HepG2 (cell line): ENCODE data around the gene IGFLR1. TPM values are rescaled to one million over a fixed set of nuclear protein-coding genes. Genes with fewer than 3 reads are reported as not detected.

ENCODE experiments used
- ATF1 ChIP-seq: IDR thresholded peaks from 2 replicates; pipeline ENCODE4 v1.6.1; 2016; ENCODE audit warnings: mild to moderate bottlenecking, control low read depth
- CHCHD3 ChIP-seq: sonication (generic); formaldehyde crosslinking; IDR thresholded peaks from 2 replicates; pipeline ENCODE4 v1.8.0; 2022; ENCODE audit warnings: mild to moderate bottlenecking, missing genetic modification reagents, moderate library complexity
- HOXA9 ChIP-seq: sonication (generic); formaldehyde crosslinking; IDR thresholded peaks from 2 replicates; pipeline ENCODE4 v1.8.1; 2022; ENCODE audit warnings: missing genetic modification reagents, mild to moderate bottlenecking, moderate library complexity, borderline replicate concordance
- MNT ChIP-seq: fragments of 450-650 bp; IDR thresholded peaks from 2 replicates; pipeline ENCODE4 v1.6.1; 2016
- NFYB ChIP-seq: sonication (generic); formaldehyde crosslinking; IDR thresholded peaks from 2 replicates; pipeline ENCODE4 v1.4.0; 2020; ENCODE audit warnings: missing genetic modification reagents
- NR2F1 ChIP-seq, 2 experiments: fragments of 450-650 bp in 1 of 2; formaldehyde crosslinking in 1 of 2; IDR thresholded peaks; 2 replicates each; pipeline versions ENCODE4 v1.5.0 to v1.6.1; 2016 to 2020; ENCODE audit warnings: mild to moderate bottlenecking in 1 of 2, missing compliant biosample characterization in 1 of 2, missing genetic modification reagents in 1 of 2, moderate library complexity in 1 of 2
- PCBP1 ChIP-seq: fragments of 200-400 bp; formaldehyde crosslinking; IDR thresholded peaks from 2 replicates; pipeline ENCODE4 v1.6.1; 2017; ENCODE audit warnings: mild to moderate bottlenecking, low read depth, low read length, borderline replicate concordance
- PHF20 ChIP-seq: sonication (generic); formaldehyde crosslinking; IDR thresholded peaks from 2 replicates; pipeline ENCODE4 v1.5.0; 2020; ENCODE audit warnings: mild to moderate bottlenecking, missing genetic modification reagents
- PRDM15 ChIP-seq: sonication (generic); formaldehyde crosslinking; IDR thresholded peaks from 2 replicates; pipeline ENCODE4 v1.4.0; 2020; ENCODE audit warnings: missing genetic modification reagents
- PRDM4 ChIP-seq: sonication (generic); formaldehyde crosslinking; IDR thresholded peaks from 2 replicates; pipeline ENCODE4 v1.9.0; 2021; ENCODE audit warnings: missing genetic modification reagents, borderline replicate concordance
- REXO4 ChIP-seq: sonication (generic); formaldehyde crosslinking; IDR thresholded peaks from 2 replicates; pipeline ENCODE4 v1.8.0; 2022; ENCODE audit warnings: missing genetic modification reagents, mild to moderate bottlenecking, borderline replicate concordance
- SIN3A ChIP-seq: IDR thresholded peaks from 2 replicates; pipeline ENCODE4 v1.6.1; 2011; ENCODE audit warnings: low read depth, mild to moderate bottlenecking, control low read depth, low read length, borderline replicate concordance
- TEAD3 ChIP-seq: optimal IDR thresholded peaks from 2 replicates; pipeline ENCODE3; 2016; ENCODE audit warnings: borderline replicate concordance
- ZNF280D ChIP-seq: sonication (generic); formaldehyde crosslinking; IDR thresholded peaks from 2 replicates; pipeline ENCODE4 v1.5.1; 2020; ENCODE audit warnings: mild to moderate bottlenecking, missing genetic modification reagents
- ZNF558 ChIP-seq: sonication (generic); formaldehyde crosslinking; IDR thresholded peaks from 2 replicates; pipeline ENCODE4 v1.9.0; 2022; ENCODE audit warnings: mild to moderate bottlenecking, missing genetic modification reagents, borderline replicate concordance
- ZNF572 ChIP-seq: sonication (generic); formaldehyde crosslinking; IDR thresholded peaks from 2 replicates; pipeline ENCODE4 v1.5.1; 2020; ENCODE audit warnings: mild to moderate bottlenecking, missing genetic modification reagents
- ZNF883 ChIP-seq: sonication (generic); formaldehyde crosslinking; IDR thresholded peaks from 2 replicates; pipeline ENCODE4 v1.5.1; 2020; ENCODE audit warnings: mild to moderate bottlenecking, missing genetic modification reagents; ENCODE audit errors: not compliant biosample characterization
- polyA plus RNA-seq, 8 experiments: library from polyadenylated mRNA; depleted of rRNA in 3 of 8; stranded (reverse) in 7 of 8; unstranded in 1 of 8; fragments of >200 nt; fragmentation: Illumina TruSeq in 4 of 8; extraction: Trizol in 4 of 8; gene quantifications; 2 replicates each; pipeline versions ENCODE4 v1.2.1 to v1.2.3, GENCODE V29; 2011 to 2016; ENCODE audit warnings: low read depth in 4 of 8, missing spikeins in 1 of 8, mixed read lengths in 1 of 8; ENCODE audit not compliant: insufficient read depth in 1 of 8
- total RNA-seq, 5 experiments: library from RNA; depleted of rRNA; stranded (reverse); fragments of >200 nt; fragmentation: Illumina TruSeq; extraction: Trizol; gene quantifications; 2 replicates each; pipeline ENCODE4 v1.2.3, GENCODE V29; 2016; ENCODE audit warnings: low read depth in 1 of 5

Gene IGFLR1
- total and polyA plus RNA-seq, 2 of the 13 experiments (the other 11 are each of a cell fraction or from before 2014, with no cell fraction given): 5.4 to 8.9 TPM

GRCh38 chr19:35715981-35716800 is 26.1 kb downstream of the IGFLR1 start (continued):
- TF ChIP-seq PCBP1: no peak
- 0 out of 2 replicates have a peak, but pooled peaks have one; percentile 2 for TF ChIP-seq ZNF280D (CRISPR knock-in tag)
- 0 out of 2 replicates have a peak, but pooled peaks have one; percentile 25 for TF ChIP-seq CHCHD3 (CRISPR knock-in tag)
- TF ChIP-seq MNT: no peak
- no peak for TF ChIP-seq TEAD3 (CRISPR knock-in tag)
- TF ChIP-seq ATF1 (CRISPR knock-in tag): no peak
- 0 out of 2 replicates have a peak, but pooled peaks have one; percentile 48 for TF ChIP-seq PRDM15 (CRISPR knock-in tag)
- peak; percentile 84; the same call in 1 of the 2 replicates for TF ChIP-seq ZNF572 (CRISPR knock-in tag)
- no peak for TF ChIP-seq ZNF558 (CRISPR knock-in tag)
- TF ChIP-seq PHF20 (CRISPR knock-in tag): no peak
- TF ChIP-seq ZNF883 (CRISPR knock-in tag): peak; percentile 58
- TF ChIP-seq NFYB (CRISPR knock-in tag): 0 out of 2 replicates have a peak, but pooled peaks have one; percentile 4
- TF ChIP-seq SIN3A: no peak
- TF ChIP-seq REXO4 (CRISPR knock-in tag): no peak
- no peak for TF ChIP-seq PRDM4 (CRISPR knock-in tag)
- no peak for TF ChIP-seq NR2F1 (CRISPR knock-in tag; IDR thresholded peaks at IDR 0.05)
- TF ChIP-seq HOXA9 (CRISPR knock-in tag): peak; percentile 62; the same call in 1 of the 2 replicates
